Measurements from ENCODE around the gene GTF2A2.
"Not testable (repeated sequence)": the region's sequence is repeated elsewhere in the genome, so short reads cannot be mapped to it uniquely, and the experiment has no call there.

GTF2A2 gene, protein sequence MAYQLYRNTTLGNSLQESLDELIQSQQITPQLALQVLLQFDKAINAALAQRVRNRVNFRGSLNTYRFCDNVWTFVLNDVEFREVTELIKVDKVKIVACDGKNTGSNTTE

GRCh38 chr15:59656897-59657634, at the start of gene GTF2A2:
TSS of gene GTF2A2 (minus strand) at chr15:59657515. CDS start at chr15:59652277, 5,238 bp downstream.
- TF ChIP-seq ZFX (IDR thresholded peaks at IDR 0.05), result peak; percentile 86
- TF ChIP-seq, protein P1, sequence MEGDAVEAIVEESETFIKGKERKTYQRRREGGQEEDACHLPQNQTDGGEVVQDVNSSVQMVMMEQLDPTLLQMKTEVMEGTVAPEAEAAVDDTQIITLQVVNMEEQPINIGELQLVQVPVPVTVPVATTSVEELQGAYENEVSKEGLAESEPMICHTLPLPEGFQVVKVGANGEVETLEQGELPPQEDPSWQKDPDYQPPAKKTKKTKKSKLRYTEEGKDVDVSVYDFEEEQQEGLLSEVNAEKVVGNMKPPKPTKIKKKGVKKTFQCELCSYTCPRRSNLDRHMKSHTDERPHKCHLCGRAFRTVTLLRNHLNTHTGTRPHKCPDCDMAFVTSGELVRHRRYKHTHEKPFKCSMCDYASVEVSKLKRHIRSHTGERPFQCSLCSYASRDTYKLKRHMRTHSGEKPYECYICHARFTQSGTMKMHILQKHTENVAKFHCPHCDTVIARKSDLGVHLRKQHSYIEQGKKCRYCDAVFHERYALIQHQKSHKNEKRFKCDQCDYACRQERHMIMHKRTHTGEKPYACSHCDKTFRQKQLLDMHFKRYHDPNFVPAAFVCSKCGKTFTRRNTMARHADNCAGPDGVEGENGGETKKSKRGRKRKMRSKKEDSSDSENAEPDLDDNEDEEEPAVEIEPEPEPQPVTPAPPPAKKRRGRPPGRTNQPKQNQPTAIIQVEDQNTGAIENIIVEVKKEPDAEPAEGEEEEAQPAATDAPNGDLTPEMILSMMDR (conservative IDR thresholded peaks at IDR 0.05), result no peak
- H3K27ac ChIP-seq, result peak within 1 kb of the TSS; percentile 95

GRCh38 chr15:59703979-59704796, 46.9 kb upstream of the GTF2A2 start:
- H3K27ac ChIP-seq, result no peak overlapping the region
- TF ChIP-seq ZFX (IDR thresholded peaks at IDR 0.05), result no peak
- TF ChIP-seq, protein P1 (conservative IDR thresholded peaks at IDR 0.05), result no peak

DNA sequence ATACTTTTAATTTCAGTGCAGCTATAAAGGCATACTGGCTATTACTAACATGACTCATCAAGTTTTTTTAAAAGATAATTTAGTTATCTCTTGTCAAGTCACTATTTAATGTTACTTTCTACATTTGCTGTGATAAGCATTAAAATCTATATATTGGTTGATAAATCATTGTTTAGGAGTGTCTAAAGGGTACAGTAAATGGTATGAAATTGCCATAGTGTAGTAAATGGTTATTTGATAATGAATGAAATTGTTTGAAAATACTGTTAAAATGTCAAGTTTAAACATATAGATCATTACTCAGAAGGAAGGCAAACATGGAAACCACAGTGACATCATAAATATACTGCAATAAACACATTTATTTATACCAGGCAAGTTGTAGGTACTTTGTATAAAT, 45.0 kb upstream of the GTF2A2 start:
- H3K27ac ChIP-seq, result no peak overlapping the region
- TF ChIP-seq, protein P1 (conservative IDR thresholded peaks at IDR 0.05), result no peak
- TF ChIP-seq ZFX (IDR thresholded peaks at IDR 0.05), result no peak

DNA sequence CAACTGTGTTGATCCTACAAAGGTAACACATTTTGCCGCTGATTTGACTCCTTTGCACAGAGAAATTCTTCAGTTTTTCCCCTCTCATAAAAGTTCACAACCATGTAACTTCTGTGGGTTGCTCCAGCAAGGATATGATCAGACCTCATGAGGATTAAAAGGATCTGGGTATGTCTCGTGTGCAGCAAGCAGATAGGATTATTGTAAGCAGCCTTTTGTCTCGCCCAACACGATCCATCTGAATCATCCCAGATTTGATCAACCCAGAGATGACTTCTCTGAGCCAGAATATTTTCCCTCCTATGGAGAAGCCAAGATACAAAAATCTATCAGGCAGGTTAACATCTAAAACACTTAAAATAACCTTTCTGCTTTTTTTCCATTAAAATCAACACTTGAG, 44.6 kb upstream of the GTF2A2 start:
- no peak overlapping the region for H3K27ac ChIP-seq
- TF ChIP-seq ZFX (IDR thresholded peaks at IDR 0.05), result no peak
- TF ChIP-seq, protein P1 (conservative IDR thresholded peaks at IDR 0.05), result no peak

DNA sequence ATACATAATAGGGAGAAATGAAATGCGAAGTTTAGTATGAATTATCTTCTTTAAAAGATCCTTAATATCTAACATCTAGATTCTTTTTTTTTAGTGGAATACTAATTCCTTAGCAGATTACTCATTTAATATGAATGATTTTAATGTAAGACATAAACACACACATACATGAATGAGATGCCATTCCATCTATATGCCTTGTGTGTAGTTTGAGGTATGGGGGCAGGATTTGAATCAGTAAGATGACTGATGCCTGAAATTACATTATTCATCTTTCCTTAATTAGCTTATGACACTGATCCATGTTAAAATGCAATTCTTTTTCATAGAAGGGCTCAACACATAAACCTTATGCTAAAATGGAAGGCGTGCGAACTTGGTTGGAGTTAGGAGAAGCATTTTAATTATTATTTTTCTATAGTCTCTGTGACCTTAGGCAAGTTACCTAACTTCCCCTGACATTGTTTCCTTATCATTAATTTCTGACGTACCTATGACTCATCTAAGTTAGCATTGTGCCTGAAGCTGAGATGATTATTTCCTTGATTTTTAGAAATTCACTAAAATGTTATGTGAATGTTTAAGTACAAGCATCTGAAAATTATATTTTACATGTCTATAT, 42.6 kb upstream of the GTF2A2 start:
- TF ChIP-seq ZFX (IDR thresholded peaks at IDR 0.05), result no peak
- TF ChIP-seq, protein P1 (conservative IDR thresholded peaks at IDR 0.05), result no peak
- no peak overlapping the region for H3K27ac ChIP-seq

- not testable (repeated sequence) for H3K27ac ChIP-seq
These were observed 40.8 kb upstream of the GTF2A2 start for GRCh38 chr15:59698065-59698464.

- TF ChIP-seq, protein P1 (conservative IDR thresholded peaks at IDR 0.05), result no peak
- TF ChIP-seq ZFX (IDR thresholded peaks at IDR 0.05), result no peak
- H3K27ac ChIP-seq, result no peak overlapping the region
These were observed 39.0 kb upstream of the GTF2A2 start for GRCh38 chr15:59696332-59696731.

Measured in C4-2B (cell line).